K562 (cell line): ENCODE data around the gene RTL10. TPM values are rescaled to one million over a fixed set of nuclear protein-coding genes. Genes with fewer than 3 reads are reported as not detected.

ENCODE experiments used
- BCOR ChIP-seq: fragments of 450-650 bp; IDR thresholded peaks from 2 replicates; pipeline ENCODE4 v1.6.1; 2016
- GATAD2A ChIP-seq: fragments of 450-650 bp; IDR thresholded peaks from 2 replicates; pipeline ENCODE4 v1.6.1; 2017
- HDGF ChIP-seq: fragments of 450-650 bp; IDR thresholded peaks from 2 replicates; pipeline ENCODE4 v1.6.1; 2016
- NFXL1 ChIP-seq: fragments of 450-650 bp; formaldehyde crosslinking; IDR thresholded peaks from 2 replicates; pipeline ENCODE4 v1.4.0; 2021; ENCODE audit warnings: mild to moderate bottlenecking
- RBM17 ChIP-seq: fragments of 200-400 bp; formaldehyde crosslinking; IDR thresholded peaks from 2 replicates; pipeline ENCODE4 v1.6.1; 2017; ENCODE audit warnings: low read depth, mild to moderate bottlenecking, low read length, borderline replicate concordance
- SRF ChIP-seq, 2 experiments: fragments of 250-450, 450-650 bp in 1 of 2; sonication (Bioruptor Pico) in 1 of 2; sonication (generic) in 1 of 2; formaldehyde crosslinking; IDR thresholded peaks; 2 replicates each; pipeline versions ENCODE4 v1.5.0 to v1.5.1; 2020 to 2022; ENCODE audit warnings: mild to moderate bottlenecking in 1 of 2, missing genetic modification reagents in 1 of 2
- TAL1 ChIP-seq: fragments of 450-650 bp; IDR thresholded peaks from 2 replicates; pipeline ENCODE4 v1.6.1; 2016; ENCODE audit warnings: mild to moderate bottlenecking
- polyA plus RNA-seq, 8 experiments: library from polyadenylated mRNA; depleted of rRNA in 4 of 8; stranded (reverse) in 5 of 8; unstranded in 3 of 8; fragments of >200 nt; fragmentation: Nextera tagmentation in 2 of 8; fragmentation: Illumina TruSeq in 1 of 8; extraction: Ambion mirVana in 2 of 8; extraction: Trizol in 1 of 8; gene quantifications; 2 replicates each; pipeline versions ENCODE4 v1.2.1 to v1.2.3, GENCODE V29; 2011 to 2014; ENCODE audit warnings: inconsistent platforms in 1 of 8, missing spikeins in 1 of 8
- total RNA-seq, 7 experiments: library from RNA; depleted of rRNA in 6 of 7; stranded (reverse); fragments of >200 nt in 6 of 7; fragmentation: Illumina TruSeq in 2 of 7; extraction: Trizol in 2 of 7; gene quantifications; 2 replicates each; pipeline versions ENCODE4 v1.2.1 to v1.2.3, GENCODE V29; 2011 to 2021; ENCODE audit warnings: low replicate concordance in 1 of 7
- TF ChIP-seq, protein P1 (sequence below): fragments of 250-450 bp; sonication (Bioruptor Pico); IDR thresholded peaks from 2 replicates; pipeline ENCODE4 v1.4.0; 2020; ENCODE audit warnings: mild to moderate bottlenecking, moderate library complexity, borderline replicate concordance
- TF ChIP-seq, protein P2 (sequence below): fragments of 250-450 bp; sonication (Bioruptor Pico); IDR thresholded peaks from 2 replicates; pipeline ENCODE4 v1.5.0; 2021
- TF ChIP-seq, protein P3 (sequence below): IDR thresholded peaks from 2 replicates; pipeline ENCODE4 v1.6.1; 2016; ENCODE audit warnings: missing genetic modification characterization, missing compliant biosample characterization
- TF ChIP-seq, protein P4 (sequence below): sonication (generic); formaldehyde crosslinking; IDR thresholded peaks from 2 replicates; pipeline ENCODE4 v1.8.1; 2023; ENCODE audit warnings: mild to moderate bottlenecking, missing genetic modification reagents
- TF ChIP-seq, protein P5 (sequence below): fragments of 450-650 bp; IDR thresholded peaks from 2 replicates; pipeline ENCODE4 v1.6.1; 2016; ENCODE audit warnings: low read depth

Gene RTL10
- total and polyA plus RNA-seq, 9 of the 15 experiments (the other 6 are each of a cell fraction or from before 2014, with no cell fraction given): 19.8 to 75.5 (median 32.5) TPM

DNA sequence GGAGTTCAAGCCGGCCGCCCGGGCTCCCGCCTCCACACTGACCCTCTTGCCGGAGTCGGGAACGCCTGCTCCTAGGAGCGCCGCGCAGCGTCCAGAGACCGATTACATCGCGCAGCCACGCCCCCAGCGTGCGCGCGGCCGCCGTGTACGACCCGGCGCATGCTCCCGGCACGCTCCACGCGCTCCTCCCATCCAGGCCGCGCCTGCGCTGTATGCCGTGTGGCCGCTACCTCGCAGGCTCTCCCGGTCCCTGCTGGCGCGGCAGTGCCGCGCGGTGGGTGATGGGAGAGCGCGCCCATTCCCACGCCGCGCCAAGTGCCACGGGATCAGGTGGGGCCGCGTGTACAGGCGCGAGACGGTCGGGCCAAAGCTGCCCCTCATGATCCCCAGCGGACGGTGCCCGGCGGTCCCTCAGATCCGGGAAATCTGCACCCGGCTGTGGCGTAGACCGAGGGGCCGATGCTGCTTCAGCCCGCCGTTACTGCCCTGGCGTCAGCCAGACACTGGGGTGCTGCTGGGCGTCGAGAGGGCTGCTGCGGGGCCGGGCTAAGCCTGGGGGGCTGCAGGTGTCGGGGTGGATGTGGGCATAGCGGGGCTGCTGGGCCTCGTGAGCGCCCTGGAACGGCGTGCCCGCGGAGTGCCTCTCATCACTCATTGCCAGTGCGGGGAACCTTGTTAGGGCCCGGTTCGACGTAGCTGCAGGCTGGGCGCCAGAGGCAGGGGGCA, at the start of gene RTL10, which contains the start of gene GNB1L (continued):
- TF ChIP-seq, protein P1, sequence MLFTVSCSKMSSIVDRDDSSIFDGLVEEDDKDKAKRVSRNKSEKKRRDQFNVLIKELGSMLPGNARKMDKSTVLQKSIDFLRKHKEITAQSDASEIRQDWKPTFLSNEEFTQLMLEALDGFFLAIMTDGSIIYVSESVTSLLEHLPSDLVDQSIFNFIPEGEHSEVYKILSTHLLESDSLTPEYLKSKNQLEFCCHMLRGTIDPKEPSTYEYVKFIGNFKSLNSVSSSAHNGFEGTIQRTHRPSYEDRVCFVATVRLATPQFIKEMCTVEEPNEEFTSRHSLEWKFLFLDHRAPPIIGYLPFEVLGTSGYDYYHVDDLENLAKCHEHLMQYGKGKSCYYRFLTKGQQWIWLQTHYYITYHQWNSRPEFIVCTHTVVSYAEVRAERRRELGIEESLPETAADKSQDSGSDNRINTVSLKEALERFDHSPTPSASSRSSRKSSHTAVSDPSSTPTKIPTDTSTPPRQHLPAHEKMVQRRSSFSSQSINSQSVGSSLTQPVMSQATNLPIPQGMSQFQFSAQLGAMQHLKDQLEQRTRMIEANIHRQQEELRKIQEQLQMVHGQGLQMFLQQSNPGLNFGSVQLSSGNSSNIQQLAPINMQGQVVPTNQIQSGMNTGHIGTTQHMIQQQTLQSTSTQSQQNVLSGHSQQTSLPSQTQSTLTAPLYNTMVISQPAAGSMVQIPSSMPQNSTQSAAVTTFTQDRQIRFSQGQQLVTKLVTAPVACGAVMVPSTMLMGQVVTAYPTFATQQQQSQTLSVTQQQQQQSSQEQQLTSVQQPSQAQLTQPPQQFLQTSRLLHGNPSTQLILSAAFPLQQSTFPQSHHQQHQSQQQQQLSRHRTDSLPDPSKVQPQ (CRISPR knock-in tag): no peak; the same call in 1 of the 2 replicates
- TF ChIP-seq, protein P2, sequence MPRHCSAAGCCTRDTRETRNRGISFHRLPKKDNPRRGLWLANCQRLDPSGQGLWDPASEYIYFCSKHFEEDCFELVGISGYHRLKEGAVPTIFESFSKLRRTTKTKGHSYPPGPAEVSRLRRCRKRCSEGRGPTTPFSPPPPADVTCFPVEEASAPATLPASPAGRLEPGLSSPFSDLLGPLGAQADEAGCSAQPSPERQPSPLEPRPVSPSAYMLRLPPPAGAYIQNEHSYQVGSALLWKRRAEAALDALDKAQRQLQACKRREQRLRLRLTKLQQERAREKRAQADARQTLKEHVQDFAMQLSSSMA: no peak
- TF ChIP-seq, protein P3, sequence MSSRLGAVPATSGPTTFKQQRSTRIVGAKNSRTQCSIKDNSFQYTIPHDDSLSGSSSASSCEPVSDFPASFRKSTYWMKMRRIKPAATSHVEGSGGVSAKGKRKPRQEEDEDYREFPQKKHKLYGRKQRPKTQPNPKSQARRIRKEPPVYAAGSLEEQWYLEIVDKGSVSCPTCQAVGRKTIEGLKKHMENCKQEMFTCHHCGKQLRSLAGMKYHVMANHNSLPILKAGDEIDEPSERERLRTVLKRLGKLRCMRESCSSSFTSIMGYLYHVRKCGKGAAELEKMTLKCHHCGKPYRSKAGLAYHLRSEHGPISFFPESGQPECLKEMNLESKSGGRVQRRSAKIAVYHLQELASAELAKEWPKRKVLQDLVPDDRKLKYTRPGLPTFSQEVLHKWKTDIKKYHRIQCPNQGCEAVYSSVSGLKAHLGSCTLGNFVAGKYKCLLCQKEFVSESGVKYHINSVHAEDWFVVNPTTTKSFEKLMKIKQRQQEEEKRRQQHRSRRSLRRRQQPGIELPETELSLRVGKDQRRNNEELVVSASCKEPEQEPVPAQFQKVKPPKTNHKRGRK (tag): no peak
- TF ChIP-seq SRF (CRISPR knock-in tag; IDR thresholded peaks at IDR 0.05) (peak in 1 of 2 experiments; percentile 24; a peak in 1 of 4 replicates), GATAD2A (no peak), NFXL1 (CRISPR knock-in tag) (no peak), BCOR (no peak), HDGF (no peak), RBM17 (no peak), TAL1 (no peak)
- TF ChIP-seq, protein P4, sequence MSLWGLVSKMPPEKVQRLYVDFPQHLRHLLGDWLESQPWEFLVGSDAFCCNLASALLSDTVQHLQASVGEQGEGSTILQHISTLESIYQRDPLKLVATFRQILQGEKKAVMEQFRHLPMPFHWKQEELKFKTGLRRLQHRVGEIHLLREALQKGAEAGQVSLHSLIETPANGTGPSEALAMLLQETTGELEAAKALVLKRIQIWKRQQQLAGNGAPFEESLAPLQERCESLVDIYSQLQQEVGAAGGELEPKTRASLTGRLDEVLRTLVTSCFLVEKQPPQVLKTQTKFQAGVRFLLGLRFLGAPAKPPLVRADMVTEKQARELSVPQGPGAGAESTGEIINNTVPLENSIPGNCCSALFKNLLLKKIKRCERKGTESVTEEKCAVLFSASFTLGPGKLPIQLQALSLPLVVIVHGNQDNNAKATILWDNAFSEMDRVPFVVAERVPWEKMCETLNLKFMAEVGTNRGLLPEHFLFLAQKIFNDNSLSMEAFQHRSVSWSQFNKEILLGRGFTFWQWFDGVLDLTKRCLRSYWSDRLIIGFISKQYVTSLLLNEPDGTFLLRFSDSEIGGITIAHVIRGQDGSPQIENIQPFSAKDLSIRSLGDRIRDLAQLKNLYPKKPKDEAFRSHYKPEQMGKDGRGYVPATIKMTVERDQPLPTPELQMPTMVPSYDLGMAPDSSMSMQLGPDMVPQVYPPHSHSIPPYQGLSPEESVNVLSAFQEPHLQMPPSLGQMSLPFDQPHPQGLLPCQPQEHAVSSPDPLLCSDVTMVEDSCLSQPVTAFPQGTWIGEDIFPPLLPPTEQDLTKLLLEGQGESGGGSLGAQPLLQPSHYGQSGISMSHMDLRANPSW (CRISPR knock-in tag): peak; percentile 100
- TF ChIP-seq, protein P5, sequence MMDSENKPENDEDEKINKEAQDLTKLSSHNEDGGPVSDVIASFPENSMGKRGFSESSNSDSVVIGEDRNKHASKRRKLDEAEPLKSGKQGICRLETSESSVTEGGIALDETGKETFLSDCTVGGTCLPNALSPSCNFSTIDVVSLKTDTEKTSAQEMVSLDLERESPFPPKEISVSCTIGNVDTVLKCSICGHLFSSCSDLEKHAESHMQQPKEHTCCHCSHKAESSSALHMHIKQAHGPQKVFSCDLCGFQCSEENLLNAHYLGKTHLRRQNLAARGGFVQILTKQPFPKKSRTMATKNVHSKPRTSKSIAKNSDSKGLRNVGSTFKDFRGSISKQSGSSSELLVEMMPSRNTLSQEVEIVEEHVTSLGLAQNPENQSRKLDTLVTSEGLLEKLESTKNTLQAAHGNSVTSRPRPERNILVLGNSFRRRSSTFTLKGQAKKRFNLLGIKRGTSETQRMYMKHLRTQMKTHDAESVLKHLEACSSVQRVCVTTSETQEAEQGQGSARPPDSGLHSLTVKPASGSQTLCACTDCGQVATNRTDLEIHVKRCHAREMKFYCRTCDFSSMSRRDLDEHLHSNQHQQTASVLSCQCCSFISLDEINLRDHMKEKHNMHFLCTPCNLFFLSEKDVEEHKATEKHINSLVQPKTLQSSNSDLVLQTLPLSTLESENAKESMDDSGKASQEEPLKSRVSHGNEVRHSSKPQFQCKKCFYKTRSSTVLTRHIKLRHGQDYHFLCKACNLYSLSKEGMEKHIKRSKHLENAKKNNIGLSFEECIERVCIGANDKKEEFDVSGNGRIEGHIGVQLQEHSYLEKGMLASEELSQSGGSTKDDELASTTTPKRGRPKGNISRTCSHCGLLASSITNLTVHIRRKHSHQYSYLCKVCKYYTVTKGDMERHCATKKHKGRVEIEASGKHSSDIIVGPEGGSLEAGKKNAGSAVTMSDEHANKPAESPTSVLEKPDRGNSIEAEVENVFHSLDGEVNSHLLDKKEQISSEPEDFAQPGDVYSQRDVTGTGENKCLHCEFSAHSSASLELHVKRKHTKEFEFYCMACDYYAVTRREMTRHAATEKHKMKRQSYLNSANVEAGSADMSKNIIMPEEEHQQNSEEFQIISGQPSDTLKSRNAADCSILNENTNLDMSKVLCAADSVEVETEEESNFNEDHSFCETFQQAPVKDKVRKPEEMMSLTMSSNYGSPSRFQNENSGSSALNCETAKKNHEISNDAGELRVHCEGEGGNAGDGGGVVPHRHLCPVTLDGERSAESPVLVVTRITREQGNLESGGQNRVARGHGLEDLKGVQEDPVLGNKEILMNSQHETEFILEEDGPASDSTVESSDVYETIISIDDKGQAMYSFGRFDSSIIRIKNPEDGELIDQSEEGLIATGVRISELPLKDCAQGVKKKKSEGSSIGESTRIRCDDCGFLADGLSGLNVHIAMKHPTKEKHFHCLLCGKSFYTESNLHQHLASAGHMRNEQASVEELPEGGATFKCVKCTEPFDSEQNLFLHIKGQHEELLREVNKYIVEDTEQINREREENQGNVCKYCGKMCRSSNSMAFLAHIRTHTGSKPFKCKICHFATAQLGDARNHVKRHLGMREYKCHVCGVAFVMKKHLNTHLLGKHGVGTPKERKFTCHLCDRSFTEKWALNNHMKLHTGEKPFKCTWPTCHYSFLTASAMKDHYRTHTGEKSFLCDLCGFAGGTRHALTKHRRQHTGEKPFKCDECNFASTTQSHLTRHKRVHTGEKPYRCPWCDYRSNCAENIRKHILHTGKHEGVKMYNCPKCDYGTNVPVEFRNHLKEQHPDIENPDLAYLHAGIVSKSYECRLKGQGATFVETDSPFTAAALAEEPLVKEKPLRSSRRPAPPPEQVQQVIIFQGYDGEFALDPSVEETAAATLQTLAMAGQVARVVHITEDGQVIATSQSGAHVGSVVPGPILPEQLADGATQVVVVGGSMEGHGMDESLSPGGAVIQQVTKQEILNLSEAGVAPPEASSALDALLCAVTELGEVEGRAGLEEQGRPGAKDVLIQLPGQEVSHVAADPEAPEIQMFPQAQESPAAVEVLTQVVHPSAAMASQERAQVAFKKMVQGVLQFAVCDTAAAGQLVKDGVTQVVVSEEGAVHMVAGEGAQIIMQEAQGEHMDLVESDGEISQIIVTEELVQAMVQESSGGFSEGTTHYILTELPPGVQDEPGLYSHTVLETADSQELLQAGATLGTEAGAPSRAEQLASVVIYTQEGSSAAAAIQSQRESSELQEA: no peak
